HG02840 (cell line): ENCODE results near the gene DIP2C.
"Not testable (repeated sequence)": the region's sequence is repeated elsewhere in the genome, so short reads cannot be mapped to it uniquely, and the experiment has no call there.

Experiments used
- ATAC-seq: cut with Tn5 transposase; IDR thresholded peaks from one replicate; pipeline ENCODE4 v1.9.1; 2021; ENCODE audit warnings: mild to moderate bottlenecking, moderate library complexity, moderate number of reproducible peaks; ENCODE audit not compliant: unreplicated experiment, low FRiP score

Gene DIP2C

DNA sequence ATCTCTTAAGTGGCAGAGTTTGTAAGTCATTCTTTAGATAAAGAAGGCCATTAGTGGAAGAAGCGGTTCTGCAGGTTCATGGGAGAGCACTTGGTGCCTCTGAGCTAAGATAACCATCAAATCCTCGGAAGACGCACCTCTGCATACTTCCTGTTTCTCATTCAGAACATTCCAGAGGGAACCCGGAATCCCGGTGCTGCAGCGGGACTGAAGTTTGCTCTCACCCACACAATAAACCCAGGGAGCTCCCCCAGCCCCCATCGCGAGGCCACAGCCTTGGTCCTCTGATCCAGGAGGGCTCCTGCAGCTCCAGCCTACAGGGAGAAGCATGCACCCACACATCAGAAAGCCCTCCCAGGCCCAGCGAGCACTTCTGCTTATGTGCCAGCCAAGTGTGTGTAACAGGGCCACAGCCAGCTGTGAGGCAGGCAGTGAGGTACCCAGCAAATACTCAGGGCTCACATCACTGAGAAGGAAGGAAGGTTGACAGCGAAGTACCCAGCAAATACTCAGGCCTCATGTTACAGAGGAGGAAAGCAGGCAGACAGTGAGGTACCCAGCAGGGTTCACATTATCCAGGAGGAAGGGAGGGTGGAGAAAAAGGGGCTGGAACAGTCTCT, 142.4 kb downstream of the DIP2C start:
- no peak for ATAC-seq

DNA sequence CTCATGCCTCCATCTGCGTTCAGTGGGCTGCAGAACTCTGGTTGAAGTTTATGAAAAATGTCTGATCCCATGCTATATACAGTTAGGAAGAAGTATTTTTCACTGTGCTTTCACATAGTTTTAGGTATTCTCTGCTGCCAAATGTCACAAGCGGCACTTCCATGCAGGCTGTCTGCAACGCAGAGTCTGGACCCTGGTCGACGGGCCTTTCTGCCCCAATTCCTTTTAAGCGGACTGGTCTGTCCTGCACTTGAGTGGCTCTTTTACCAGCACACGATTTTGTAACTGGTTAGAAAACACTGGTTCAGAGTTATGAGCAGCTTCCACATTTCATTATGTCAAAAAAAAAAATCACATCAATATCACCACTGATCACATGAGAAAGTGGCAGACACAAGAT, 143.0 kb downstream of the DIP2C start:
- no peak for ATAC-seq

DNA sequence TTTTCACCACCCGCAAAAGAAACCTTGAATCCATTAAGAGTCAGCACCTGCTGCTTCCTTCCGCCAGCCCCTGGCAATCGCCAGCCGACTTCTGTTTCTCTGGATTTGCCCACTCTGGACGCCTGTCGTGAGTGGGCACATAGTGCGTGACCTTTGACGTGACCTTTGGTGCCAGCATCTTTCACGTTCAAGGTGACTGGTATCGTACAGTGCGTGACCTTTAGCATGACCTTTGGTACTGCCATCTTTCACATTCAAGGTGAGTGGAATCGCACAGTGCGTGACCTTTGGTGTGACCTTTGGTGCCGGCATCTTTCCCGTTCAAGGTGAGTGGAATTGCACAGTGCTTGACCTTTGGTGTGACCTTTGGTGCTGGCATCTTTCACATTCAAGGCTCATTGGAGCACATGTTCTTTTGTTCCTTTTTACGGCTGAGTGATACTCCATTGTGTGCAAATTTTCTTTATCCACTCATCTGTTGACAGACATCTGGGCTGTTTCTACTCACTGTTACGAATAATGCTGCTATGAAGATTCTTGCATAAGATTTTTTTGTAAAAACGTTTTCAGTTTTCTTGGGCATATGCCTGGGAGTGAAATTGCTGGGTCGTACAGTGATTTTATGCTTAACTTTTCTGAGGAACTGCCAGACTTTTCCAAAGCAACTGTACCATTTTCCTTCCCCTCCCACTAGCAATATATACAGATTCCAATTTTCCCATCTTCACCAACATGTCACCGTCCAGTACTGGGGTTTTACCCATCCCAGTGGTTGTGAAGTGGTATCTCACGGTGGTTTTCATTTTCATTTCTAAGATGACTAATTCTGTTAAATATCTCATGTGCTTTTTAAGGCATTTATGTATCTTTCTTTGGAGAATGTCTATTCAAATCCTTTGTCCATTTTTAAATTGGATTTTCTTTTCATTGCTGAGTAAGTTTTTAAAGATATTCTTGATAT, 145.3 kb downstream of the DIP2C start:
- ATAC-seq: no peak

DNA sequence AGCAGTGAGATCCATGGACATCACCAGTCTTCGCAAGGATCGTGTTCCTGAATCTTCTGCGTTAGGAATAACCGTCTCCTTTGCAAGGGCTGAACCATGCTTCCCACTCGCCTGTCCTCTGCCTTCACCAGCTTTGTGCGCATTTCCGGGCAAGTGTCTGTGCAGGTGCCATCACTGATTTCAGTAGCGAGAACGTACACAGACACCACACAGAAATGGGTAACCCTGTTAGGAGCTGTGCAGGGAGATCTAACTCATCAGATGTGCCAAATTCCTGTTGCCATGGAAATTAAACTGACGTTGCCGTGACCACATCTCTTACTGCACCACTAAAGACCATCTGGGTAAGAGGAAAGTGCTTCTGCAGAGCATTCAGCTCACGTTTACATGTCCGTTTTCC, 146.3 kb downstream of the DIP2C start:
- no peak for ATAC-seq

DNA sequence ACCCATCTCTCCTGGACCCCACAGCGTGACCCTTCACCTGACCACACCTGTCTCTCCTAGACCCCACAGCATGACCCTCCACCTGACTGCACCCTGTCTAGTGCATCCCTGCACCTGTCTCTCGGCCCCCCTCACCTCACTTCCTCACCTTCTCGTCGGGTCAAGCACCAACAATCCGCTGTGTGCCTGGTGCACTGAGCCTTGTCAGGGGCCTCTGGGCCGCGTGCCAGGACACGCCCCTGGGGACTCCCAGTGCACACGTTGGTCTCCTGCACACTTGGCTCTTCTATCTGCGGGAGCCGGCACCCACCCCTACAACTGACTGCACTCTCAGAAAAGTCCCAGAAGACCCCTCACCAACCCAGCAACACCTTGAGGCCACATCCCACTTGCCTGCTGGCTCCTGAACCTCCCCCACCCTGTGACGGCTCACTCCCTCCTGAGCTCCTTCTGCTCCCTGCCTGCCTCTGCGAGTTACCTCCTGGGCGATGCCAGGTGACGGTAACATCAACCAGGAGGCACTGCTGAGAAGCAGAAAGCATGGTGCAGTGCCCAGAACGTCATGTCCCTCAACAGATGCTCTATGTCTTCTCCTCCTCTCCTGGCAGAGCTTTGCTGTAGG, 147.6 kb downstream of the DIP2C start:
- ATAC-seq: no peak

DNA sequence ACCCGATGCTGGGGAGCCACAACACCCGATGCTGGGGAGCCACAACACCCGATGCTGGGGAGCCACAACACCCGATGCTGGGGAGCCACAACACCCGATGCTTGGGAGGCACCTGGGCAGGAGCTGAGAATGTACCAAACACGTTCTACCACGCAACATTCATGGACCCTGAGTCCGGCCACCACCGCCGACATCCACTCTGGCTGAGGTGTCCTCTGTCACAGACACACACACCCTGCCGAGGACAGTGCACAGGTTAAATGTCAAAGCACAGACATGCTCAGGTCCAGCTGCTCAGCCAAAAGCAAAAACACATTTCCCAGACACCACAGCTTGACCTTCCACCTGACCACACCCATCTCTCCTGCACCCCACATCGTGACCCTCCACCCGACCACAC, 148.4 kb downstream of the DIP2C start:
- ATAC-seq: no peak

DNA sequence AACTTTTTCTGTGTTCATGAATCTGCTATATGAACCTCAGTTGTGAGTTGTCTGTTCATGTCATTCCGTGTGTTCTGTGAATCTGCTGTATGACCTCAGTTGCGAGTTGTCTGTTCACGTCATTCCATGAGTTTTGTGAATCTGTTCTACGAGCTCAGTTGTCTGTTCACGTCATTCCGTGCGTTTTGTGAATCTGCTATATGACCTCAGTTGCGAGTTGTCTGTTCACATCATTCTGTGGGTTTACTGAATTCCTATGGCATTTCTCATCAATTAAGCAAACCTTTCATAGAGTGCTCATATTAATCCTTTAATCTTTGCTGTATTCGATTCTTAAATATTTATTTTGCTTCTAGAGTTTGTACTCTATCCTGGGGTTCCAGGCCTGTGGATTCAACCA, 150.6 kb downstream of the DIP2C start:
- no peak for ATAC-seq

DNA sequence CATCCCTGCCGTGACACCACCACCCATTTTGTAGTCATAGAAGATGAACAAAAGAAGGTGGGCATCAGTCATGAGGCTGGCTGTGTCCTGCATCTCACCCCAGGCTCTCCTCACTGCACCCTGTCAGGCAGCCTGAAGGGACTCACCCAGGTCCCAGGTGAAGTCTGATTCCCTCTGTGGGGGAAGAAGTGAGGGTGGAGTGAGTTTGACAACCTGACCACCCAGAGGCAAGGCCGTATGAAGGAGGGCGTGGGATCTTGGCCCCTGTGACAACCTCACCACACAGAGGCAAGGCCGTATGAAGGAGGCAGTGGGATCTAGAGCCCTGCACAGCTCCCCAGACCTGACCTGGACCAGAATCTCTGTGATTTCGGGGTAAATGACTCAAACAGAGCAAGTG, 152.5 kb downstream of the DIP2C start:
- no peak for ATAC-seq

DNA sequence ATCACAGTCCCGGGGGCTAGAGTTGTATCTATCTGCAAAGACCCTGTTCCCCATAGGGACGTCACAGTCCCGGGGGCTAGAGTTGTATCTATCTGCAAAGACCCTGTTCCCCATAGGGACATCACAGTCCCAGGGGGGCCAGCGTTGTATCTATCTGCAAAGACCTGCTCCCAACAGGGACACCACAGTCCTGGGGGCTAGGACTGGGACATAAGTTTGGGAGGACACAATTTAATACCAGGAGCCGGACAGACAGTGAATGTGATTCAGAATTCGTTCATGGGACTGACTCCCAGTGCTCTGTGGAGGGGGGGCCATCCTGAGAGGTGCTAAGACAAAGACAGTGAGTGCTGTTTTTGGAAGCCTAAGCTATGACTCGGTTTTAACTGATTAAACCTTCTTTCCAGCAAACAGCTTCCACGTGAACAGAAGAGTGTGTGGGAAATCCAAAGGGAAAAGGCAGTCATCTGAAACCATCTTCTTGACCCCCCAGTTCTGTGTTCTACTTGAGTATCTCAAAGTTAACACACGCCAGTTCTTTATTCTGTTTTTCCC, 153.0 kb downstream of the DIP2C start:
- ATAC-seq: no peak

DNA sequence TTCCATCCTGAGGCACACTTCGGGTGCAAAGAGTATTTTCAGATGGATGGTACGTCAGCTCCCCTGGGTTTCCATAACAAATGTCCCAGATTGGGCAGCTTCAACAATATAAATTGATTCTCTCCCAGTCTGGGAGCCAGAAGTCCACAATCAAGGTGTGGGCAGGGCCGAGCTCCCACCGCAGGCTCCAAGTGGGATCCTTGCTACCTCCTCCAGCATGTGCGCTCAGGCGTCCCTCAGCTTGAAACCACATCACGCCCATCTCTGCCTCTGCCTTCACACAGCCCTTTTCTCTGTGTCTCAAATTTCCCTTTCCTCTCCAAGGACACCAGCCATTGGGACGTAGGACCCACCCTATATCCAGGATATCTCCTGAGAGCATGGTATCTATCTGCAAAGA, 153.5 kb downstream of the DIP2C start:
- no peak for ATAC-seq

DNA sequence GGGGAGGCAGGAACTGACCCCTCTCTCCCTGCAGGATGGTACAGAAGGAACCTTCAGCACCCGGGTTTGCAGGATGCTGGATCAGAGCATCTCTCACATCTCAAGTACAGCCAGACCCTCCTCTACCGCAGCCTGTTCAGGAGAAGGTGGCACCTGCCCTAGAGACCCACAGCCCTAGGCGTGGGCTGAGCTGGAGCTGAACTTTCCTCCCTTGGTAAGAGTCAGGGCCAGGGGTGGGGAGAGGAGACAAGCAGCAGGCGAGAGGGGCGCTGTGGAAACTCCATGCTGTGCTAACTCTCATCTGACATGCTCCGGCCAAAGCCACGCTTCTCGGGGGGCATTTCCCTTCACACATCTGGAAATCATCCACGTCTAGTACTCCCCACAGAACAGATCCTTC, 154.4 kb downstream of the DIP2C start:
- ATAC-seq: no peak

DNA sequence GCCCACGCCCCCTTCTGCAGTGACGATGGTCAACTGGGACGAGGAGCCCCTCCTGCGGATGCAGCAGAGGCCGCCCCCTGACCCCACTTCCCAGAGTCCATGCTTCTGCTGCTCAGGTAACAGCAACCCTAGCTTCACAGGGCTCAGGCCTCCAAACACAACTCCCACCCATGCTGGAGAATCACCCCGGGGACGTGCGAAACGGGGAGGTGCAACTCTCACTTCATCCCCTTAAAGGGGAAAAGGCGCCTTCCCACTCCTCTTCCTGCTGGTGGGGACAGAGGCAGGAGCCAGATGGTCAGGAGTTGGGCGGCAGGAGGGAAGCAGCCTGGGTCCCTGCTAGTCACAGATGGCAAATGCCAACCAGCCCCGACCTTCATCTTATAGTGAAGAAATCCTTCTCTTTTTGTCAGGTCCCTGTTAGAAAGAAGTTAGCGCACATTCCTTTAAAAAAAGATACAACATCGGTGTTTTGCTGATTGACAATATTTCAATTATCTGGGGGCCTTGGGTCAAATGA, 155.4 kb downstream of the DIP2C start:
- ATAC-seq: no peak

DNA sequence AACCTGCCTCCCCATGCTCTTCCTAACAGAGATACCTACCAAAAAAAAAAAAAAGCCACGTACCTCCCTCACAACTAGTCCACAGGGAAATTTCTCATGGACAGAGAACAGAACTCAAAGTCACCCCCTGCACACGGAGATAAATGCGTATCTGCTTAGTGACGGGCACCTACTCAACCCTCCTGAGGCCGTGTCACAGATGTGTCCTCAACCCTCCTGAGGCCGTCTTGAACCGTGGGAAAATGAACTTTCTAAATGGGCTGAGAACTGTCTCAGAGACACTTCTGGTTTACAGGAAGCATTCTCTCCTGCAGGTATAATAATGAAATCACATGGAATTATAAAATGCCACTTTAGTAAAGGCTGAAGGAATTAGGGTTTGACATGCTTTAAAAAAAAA, 155.9 kb downstream of the DIP2C start:
- no peak for ATAC-seq

DNA sequence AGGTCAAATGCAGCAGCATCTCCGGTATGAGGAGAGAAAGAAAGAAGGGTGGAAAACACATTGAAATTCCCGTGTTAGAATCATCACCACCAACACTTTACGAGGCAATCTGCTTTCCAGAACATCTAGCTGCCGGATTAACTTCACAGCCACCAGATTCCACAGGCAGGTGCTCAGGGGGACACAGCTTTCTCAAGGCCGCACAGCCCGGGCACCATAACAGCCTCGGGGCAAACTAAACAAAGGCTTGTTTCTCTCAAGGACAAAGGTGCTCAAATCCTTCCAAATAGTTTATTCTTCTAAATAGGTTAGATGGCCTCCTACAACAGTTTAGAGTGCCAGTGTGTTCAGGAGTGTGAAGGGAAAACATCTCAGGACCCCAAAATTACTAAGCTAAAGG, 156.3 kb downstream of the DIP2C start:
- no peak for ATAC-seq

DNA sequence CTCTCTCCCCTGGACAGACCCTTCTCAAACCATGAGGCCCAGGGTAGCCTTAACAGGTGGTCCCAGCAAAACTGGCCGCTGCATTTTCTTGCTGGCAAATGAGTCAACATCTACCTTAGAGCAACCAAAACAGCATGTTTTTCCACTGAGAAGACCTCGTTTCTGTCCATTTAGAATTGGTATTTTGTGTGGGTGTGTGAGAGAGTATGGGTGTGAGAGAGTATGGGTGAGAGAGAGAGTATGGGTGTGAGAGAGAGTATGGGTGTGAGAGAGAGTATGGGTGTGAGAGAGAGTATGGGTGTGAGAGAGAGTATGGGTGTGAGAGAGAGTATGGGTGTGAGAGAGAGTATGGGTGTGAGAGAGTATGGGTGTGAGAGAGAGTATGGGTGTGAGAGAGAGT, 157.1 kb downstream of the DIP2C start:
- not testable (repeated sequence) for ATAC-seq

DNA sequence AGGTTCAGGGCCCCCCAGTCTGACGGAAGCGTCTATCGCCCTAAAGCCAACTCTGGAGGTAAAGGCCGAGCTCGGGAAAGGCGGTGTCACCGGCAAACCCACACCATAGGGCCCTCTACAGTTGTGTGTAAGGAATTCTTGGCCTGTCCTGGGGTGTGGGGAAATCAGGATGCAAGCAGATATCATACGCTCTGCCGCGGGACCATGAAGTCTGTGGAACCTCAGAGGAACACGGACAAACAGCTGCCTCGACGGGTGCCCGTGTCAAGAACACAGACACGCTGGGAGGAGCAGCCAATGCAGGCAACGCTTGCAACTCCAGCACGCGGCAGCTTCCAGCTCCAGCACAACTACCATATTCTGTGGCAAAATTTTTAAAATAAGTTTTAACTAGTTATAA, 157.9 kb downstream of the DIP2C start:
- ATAC-seq: no peak

DNA sequence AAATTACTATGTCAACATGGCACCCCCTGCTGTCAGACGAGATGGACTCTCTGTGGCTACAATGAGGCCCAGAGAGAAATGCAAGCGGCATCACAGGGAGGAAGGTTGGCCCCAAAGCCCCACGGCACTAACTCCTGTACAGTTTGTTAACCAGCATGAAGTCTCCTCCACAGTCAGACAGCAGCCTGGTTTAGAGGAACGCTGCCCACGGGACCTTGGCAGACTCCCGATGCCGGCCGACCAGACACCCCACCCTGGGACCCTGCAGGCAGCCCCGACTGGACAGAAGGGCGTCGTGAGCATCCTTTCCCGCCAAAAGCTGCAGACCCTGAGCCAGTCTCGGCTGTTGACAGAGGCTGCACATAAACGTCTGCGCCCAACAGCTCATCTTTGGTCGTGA, 158.8 kb downstream of the DIP2C start:
- no peak for ATAC-seq

DNA sequence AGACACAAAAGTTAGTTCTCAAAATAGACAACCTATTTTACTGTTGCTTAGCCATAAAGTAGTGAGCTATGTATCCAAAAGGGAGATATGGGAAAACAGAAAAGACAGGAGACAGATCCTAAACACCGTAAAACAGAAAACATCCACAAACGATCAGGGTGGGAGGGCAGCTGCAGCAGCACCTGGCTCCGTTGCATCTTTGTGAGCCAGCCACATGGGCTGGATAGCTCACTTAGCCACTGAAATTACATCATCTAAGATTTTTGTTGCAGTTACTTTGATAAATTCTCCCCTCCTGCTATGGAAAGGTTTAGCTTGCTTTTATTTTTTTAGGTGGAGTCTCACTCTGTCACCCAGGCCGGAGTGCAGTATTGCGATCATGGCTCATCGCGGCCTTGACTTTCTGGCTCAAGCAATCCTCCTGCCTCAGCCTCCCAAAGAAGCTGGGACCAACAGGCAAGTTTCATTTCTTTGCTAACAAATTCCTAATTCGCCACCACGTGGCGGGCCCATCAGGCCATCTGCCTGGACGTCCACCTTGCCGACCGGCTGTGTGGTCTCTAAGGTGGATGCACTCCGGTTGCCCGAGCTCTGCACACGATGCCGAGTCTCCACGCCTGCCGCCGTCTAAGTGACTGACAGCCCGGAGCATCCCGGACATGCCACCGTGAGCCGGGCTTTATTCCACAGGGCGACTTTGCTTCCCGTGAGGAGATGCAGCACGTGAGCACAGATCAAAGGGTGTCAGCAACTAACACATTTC, 159.8 kb downstream of the DIP2C start:
- no peak for ATAC-seq

DNA sequence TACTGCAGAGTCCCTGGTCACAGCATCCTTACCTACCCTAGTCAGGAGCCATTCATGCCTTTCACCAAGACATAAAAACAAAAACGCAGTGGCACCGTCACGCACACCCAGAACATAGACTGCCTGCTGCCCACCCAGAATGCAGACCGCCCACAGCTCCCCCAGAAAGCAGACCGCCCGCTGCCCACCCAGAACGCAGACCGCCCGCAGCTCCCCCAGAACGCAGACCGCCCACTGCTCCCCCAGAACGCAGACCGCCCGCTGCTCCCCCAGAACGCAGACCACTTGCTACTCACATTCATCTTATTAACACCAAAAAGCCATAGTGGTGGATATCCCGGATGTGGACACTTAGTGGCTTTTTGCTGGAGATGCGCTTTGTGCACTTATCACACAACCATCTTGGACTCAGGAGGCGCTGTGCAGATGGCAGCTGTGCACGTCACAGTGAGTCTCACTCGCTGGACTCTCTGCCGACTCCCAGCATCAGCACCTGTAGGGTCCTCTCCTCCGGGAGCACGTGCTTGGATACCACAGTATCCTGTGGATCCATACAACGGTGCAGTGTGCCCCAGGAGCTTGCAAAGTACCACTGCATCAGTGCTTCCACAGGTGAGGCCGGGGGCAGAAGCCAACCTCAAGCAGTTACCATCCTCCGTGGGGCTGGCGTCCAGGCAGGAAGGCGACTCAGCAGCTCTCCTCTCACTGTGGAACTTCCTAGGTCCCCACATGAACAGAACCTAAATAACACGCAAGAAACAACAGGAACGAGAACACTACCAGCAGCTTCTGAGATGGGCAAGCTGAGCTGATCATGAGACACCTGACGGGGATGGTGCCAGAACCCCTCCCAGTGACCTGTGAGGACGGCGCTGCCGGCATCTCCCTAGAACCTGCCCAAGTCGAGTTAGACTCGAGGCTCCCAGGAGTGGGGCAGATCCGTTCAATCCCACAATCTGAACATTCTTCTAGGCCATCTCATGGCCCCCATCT, 161.0 kb downstream of the DIP2C start:
- ATAC-seq: no peak
